GM23248 (cell line): ENCODE data around the gene RGMA. TPM values are rescaled to one million over a fixed set of nuclear protein-coding genes. Genes with fewer than 3 reads are reported as not detected.

ENCODE experiments used
- DNase-seq: peaks from one replicate; pipeline ENCODE4 v3.0.0-alpha.2; 2015
- H2AFZ ChIP-seq: fragments of 200-600 bp; sonication (generic); 2 replicates; pipeline ENCODE4 v1.6.1; 2016; ENCODE audit warnings: antibody characterized with exemption
- H3F3A ChIP-seq: fragments of 200-600 bp; sonication (generic); 2 replicates; pipeline ENCODE4 v1.6.1; 2016; ENCODE audit warnings: mild to moderate bottlenecking, antibody characterized with exemption, mixed run types; ENCODE audit not compliant: insufficient read depth
- H3K27ac ChIP-seq: fragments of 200-600 bp; sonication (generic); 2 replicates; pipeline ENCODE4 v1.5.1; 2016; ENCODE audit warnings: mild to moderate bottlenecking
- H3K27me3 ChIP-seq: fragments of 200-600 bp; sonication (generic); replicated peaks from 2 replicates; pipeline ENCODE4 v1.6.1; 2016; ENCODE audit warnings: mild to moderate bottlenecking; ENCODE audit not compliant: insufficient read depth
- H3K36me3 ChIP-seq: fragments of 200-600 bp; sonication (generic); 2 replicates; pipeline ENCODE4 v1.6.1; 2016; ENCODE audit warnings: low read depth, mild to moderate bottlenecking
- H3K4me1 ChIP-seq: fragments of 200-600 bp; sonication (generic); 2 replicates; pipeline ENCODE4 v1.6.1; 2016; ENCODE audit warnings: mild to moderate bottlenecking; ENCODE audit not compliant: insufficient read depth
- H3K4me2 ChIP-seq: fragments of 200-600 bp; sonication (generic); one replicate; pipeline ENCODE4 v1.6.1; 2016; ENCODE audit warnings: mild to moderate bottlenecking; ENCODE audit not compliant: unreplicated experiment
- H3K4me3 ChIP-seq: fragments of 200-600 bp; sonication (generic); 2 replicates; pipeline ENCODE4 v1.5.1; 2016; ENCODE audit warnings: mild to moderate bottlenecking
- H3K79me2 ChIP-seq: fragments of 200-600 bp; sonication (generic); 2 replicates; pipeline ENCODE4 v1.6.1; 2016; ENCODE audit warnings: mild to moderate bottlenecking; ENCODE audit not compliant: insufficient read depth
- H3K9ac ChIP-seq: fragments of 200-600 bp; sonication (generic); 2 replicates; pipeline ENCODE4 v1.6.1; 2016; ENCODE audit warnings: mild to moderate bottlenecking
- H3K9me2 ChIP-seq: fragments of 200-600 bp; sonication (generic); 2 replicates; pipeline ENCODE4 v1.6.1; 2016; ENCODE audit warnings: mixed run types, mild to moderate bottlenecking, moderate library complexity; ENCODE audit not compliant: insufficient read depth
- H3K9me3 ChIP-seq: fragments of 200-600 bp; sonication (generic); one replicate; pipeline ENCODE4 v1.6.1; 2017; ENCODE audit warnings: low read depth
- H4K20me1 ChIP-seq: fragments of 200-600 bp; sonication (generic); 2 replicates; pipeline ENCODE4 v1.6.0; 2016; ENCODE audit not compliant: insufficient read depth
- EZH2 ChIP-seq: fragments of 200-600 bp; sonication (generic); IDR thresholded peaks from 2 replicates; pipeline ENCODE4 v1.6.1; 2018; ENCODE audit warnings: antibody characterized with exemption, mild to moderate bottlenecking; ENCODE audit not compliant: insufficient read depth, poor library complexity, severe bottlenecking
- EZH2phosphoT487 ChIP-seq: fragments of 200-600 bp; sonication (generic); IDR thresholded peaks from 2 replicates; pipeline ENCODE4 v1.6.1; 2018; ENCODE audit warnings: antibody characterized with exemption, moderate library complexity, mild to moderate bottlenecking, low read depth; ENCODE audit not compliant: insufficient read depth
- WGBS, 2 experiments: methylation state at CpG; one replicate each; pipeline ENCODE4 v1.1.6; 2015 to 2017; ENCODE audit warnings: low lambda C conversion rate in 2 of 2, low coverage in 1 of 2; ENCODE audit errors: missing lambda C conversion rate in 2 of 2; 5-methylcytosine and 5-hydroxymethylcytosine counted together
- in situ Hi-C: fragments of 300-500 bp; cut with MboI; formaldehyde crosslinking; loops from 2 replicates; pipeline ENCODE4 v1.15.0; 2020
- polyA plus RNA-seq: library from polyadenylated mRNA; unstranded; fragments of >200 nt; fragmentation: Nextera tagmentation; extraction: Ambion mirVana; gene quantifications from 2 replicates; pipeline ENCODE4 v1.2.1, GENCODE V29; 2016
- total RNA-seq: library from RNA; depleted of rRNA; stranded (reverse); fragments of >200 nt; shearing (Covaris generic); gene quantifications from 2 replicates; pipeline ENCODE4 v1.2.3, GENCODE V29; 2014; rRNA removed

Gene RGMA
- total and polyA plus RNA-seq, 2 experiments from 2014 or later = 0.76 to 0.84 TPM

DNA sequence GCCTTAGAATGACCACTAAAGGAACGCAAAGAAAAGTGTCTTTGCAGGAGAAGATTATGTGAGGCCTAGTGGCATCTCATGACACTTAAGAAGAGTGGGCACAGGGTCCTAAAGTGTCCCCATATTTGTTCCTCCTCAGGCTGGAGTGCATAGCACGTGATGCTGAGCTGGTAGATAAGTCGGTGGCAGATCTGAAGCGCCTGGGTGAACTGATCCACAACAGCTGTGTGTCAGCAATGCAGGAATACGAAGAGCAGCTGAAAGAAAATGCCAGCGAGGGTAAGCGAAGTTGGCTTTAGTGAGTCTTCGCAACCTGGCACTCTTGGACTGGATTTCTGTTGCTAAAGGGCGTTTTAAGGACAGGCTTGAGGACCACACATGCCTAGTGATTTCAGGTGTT is 96.3 kb downstream of the RGMA start:
- Histone ChIP-seq H4K20me1 (peaks cover 4% of the 10 kb centered on the region; the same call in 1 of the 2 replicates), H3K9ac (no peak overlapping the region), H3K4me2 (no peak overlapping the region), H3K27me3 (no peaks in the 10 kb centered on the region), H3K9me2 (no peaks in the 10 kb centered on the region), H3K79me2 (peaks cover 98% of the 10 kb centered on the region), H3K27ac (no peak overlapping the region), H3F3A (peaks cover 68% of the 10 kb centered on the region), H3K9me3 (no peaks in the 10 kb centered on the region), H3K4me3 (no peak overlapping the region), H2AFZ (no peak overlapping the region), H3K36me3 (peaks cover 91% of the 10 kb centered on the region), H3K4me1 (no peaks in the 10 kb centered on the region)
- no peak for DNase-seq
- WGBS, 2 experiments = 83 to 86% methylated on average over 9 of the region's 9 CpGs
- TF ChIP-seq EZH2phosphoT487 = no peak
- TF ChIP-seq EZH2 = no peak
- in situ Hi-C loops = no loop called here

DNA sequence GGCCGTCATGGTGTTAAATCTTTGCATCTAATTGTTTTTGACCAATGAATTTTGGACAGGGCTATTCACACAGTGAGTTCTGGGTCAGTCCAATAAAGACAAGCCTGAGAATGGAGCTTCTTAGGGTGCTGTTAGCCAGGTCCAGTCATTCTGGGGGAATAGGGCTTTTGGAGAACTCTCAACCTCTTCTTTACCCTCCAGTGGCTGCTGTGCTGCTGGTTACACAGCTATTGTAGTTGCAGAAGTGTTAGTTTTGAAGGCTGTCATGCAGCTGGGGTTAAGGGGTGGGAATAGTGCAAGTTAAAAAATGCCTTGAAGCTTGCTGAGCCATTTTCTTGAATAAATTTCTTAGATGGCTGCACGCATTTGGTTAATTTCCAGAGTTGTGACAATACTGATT is 99.0 kb downstream of the RGMA start:
- no peak for DNase-seq
- no peaks in the 10 kb centered on the region for H3K4me1 ChIP-seq
- no peaks in the 10 kb centered on the region for H3K9me3 ChIP-seq
- TF ChIP-seq EZH2phosphoT487 (no peak), EZH2 (no peak)
- H3K27ac ChIP-seq = no peak overlapping the region
- H3F3A ChIP-seq = peaks cover 47% of the 10 kb centered on the region
- in situ Hi-C loops = no loop called here
- H3K9me2 ChIP-seq = no peaks in the 10 kb centered on the region
- peaks cover 98% of the 10 kb centered on the region for H3K79me2 ChIP-seq
- peaks cover 91% of the 10 kb centered on the region for H3K36me3 ChIP-seq
- no peak overlapping the region for H3K4me3 ChIP-seq
- WGBS, 2 experiments = 97 to 100% methylated on average over 2 of the region's 2 CpGs
- H3K4me2 ChIP-seq = no peak overlapping the region
- no peak overlapping the region for H3K9ac ChIP-seq
- H3K27me3 ChIP-seq = no peaks in the 10 kb centered on the region
- H2AFZ ChIP-seq = no peak overlapping the region
- peaks cover 4% of the 10 kb centered on the region; the same call in 1 of the 2 replicates for H4K20me1 ChIP-seq

DNA sequence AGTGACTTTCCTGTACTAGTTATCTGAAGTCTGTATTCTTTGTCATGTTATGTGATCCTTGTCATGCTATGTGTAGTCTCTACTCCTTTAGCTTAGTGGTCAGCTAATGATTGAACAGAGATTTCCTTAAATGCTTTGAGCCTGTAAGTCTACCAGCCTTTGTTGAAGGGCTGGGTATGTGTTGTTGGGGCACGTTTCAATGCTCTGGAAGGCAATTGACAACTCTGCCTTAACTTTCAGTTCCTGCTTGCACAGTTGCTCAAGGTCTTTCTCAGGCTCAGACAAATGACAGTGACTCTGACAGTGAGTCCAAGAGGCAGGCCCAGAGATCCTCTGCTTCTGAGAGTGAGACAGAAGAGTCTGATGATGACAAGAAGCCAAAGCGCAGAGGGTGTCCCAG is 99.5 kb downstream of the RGMA start:
- peaks cover 4% of the 10 kb centered on the region; the same call in 1 of the 2 replicates for H4K20me1 ChIP-seq
- no peak for DNase-seq
- 94 to 100% methylated on average over 2 of the region's 2 CpGs for WGBS, 2 experiments
- no peak overlapping the region for H3K9ac ChIP-seq
- H3K9me3 ChIP-seq = no peaks in the 10 kb centered on the region
- H3K36me3 ChIP-seq = peaks cover 91% of the 10 kb centered on the region
- H3K27me3 ChIP-seq = no peaks in the 10 kb centered on the region
- no peaks in the 10 kb centered on the region for H3K9me2 ChIP-seq
- no peak overlapping the region for H3K27ac ChIP-seq
- peaks cover 98% of the 10 kb centered on the region for H3K79me2 ChIP-seq
- H3F3A ChIP-seq = peaks cover 43% of the 10 kb centered on the region
- no peak overlapping the region for H3K4me2 ChIP-seq
- H3K4me3 ChIP-seq = no peak overlapping the region
- in situ Hi-C loops = no loop called here
- H3K4me1 ChIP-seq = no peaks in the 10 kb centered on the region
- no peak overlapping the region for H2AFZ ChIP-seq
- TF ChIP-seq EZH2 (no peak), EZH2phosphoT487 (no peak)

Other genes starting within 250 kb of the RGMA start
- 39.0 and 54.4 TPM in 2 replicates for gene CHD2, start 188.9 kb downstream of the RGMA start, total RNA-seq
- gene CHD2, start 188.9 kb downstream of the RGMA start, polyA plus RNA-seq = 36.5 and 37.0 TPM in 2 replicates